SK-N-SH (cell line): ENCODE results near the gene GPN2. TPM values are rescaled to one million over a fixed set of nuclear protein-coding genes. Genes with fewer than 3 reads are reported as not detected.

Experiments used
- CTCF ChIA-PET: fragments of 300-600, 350-600 bp; formaldehyde crosslinking; extraction: SDS; loops from one replicate; lab custom pipeline; 2021; lab: Yijun Ruan, JAX
- POLR2A ChIA-PET: fragments of 350-600 bp; sonication (Branson Sonifier 250); formaldehyde crosslinking; extraction: SDS; loops from one replicate; lab custom pipeline; 2020; ENCODE audit warnings: antibody characterized with exemption, inconsistent platforms; lab: Yijun Ruan, JAX
- DNase-seq: peaks from one replicate; pipeline ENCODE4 v3.0.0; 2012
- H2AFZ ChIP-seq: fragments of 200-600 bp; sonication (generic); 2 replicates; pipeline ENCODE4 v1.8.1; 2016; ENCODE audit warnings: antibody characterized with exemption, mild to moderate bottlenecking, low read depth
- H3F3A ChIP-seq: fragments of 200-600 bp; sonication (generic); replicated peaks from 2 replicates; pipeline ENCODE3; 2016; ENCODE audit warnings: antibody characterized with exemption, mild to moderate bottlenecking; ENCODE audit not compliant: insufficient read depth
- H3K27ac ChIP-seq, 2 experiments: fragments of 200-500 bp in 1 of 2; fragments of 200-600 bp in 1 of 2; sonication (Bioruptor generic) in 1 of 2; sonication (generic), shearing (Covaris generic) in 1 of 2; 2 replicates each; pipeline versions ENCODE4 v1.5.1 to v1.6.1; 2014 to 2016; ENCODE audit warnings: low read depth in 2 of 2, inconsistent platforms in 1 of 2, low read length in 1 of 2, mild to moderate bottlenecking in 1 of 2, mixed read lengths in 1 of 2
- H3K27me3 ChIP-seq: fragments of 200-600 bp; sonication (generic), shearing (Covaris generic); 2 replicates; pipeline ENCODE4 v1.6.1; 2016; ENCODE audit warnings: mixed run types; ENCODE audit not compliant: insufficient read depth
- H3K36me3 ChIP-seq, 2 experiments: fragments of 200-500 bp in 1 of 2; fragments of 200-600 bp in 1 of 2; sonication (Bioruptor generic) in 1 of 2; sonication (generic) in 1 of 2; replicated peaks in 1 of 2; 2 replicates each; pipeline versions ENCODE3 to v1.5.1; 2014 to 2016; ENCODE audit warnings: low read length in 1 of 2, mild to moderate bottlenecking in 1 of 2; ENCODE audit not compliant: insufficient read depth in 2 of 2, control insufficient read depth in 1 of 2
- H3K4me1 ChIP-seq, 2 experiments: fragments of 200-500 bp in 1 of 2; fragments of 200-600 bp in 1 of 2; sonication (Bioruptor generic) in 1 of 2; sonication (generic), shearing (Covaris generic) in 1 of 2; 2 replicates each; pipeline versions ENCODE4 v1.5.1 to v1.6.1; 2014 to 2016; ENCODE audit warnings: low read depth in 1 of 2, low read length in 1 of 2, mixed run types in 1 of 2; ENCODE audit not compliant: insufficient read depth in 2 of 2, control insufficient read depth in 1 of 2
- H3K4me2 ChIP-seq: fragments of 200-600 bp; sonication (generic), shearing (Covaris generic); 2 replicates; pipeline ENCODE4 v1.6.1; 2017; ENCODE audit warnings: mixed run types
- H3K4me3 ChIP-seq, 2 experiments: fragments of 200-500 bp in 1 of 2; fragments of 200-600 bp in 1 of 2; sonication (Bioruptor generic) in 1 of 2; sonication (generic), shearing (Covaris generic) in 1 of 2; 2 replicates each; pipeline versions ENCODE4 v1.5.1 to v1.8.1; 2014 to 2016; ENCODE audit warnings: low read depth in 2 of 2, inconsistent platforms in 1 of 2, low read length in 1 of 2, mild to moderate bottlenecking in 1 of 2, mixed read lengths in 1 of 2, moderate library complexity in 1 of 2
- H3K79me2 ChIP-seq: fragments of 200-600 bp; sonication (generic); 2 replicates; pipeline ENCODE4 v1.8.1; 2017; ENCODE audit warnings: mild to moderate bottlenecking; ENCODE audit not compliant: insufficient read depth
- H3K9ac ChIP-seq: fragments of 200-600 bp; sonication (generic); 2 replicates; pipeline ENCODE4 v1.6.1; 2017; ENCODE audit warnings: mixed run types
- H3K9me2 ChIP-seq: fragments of 200-600 bp; sonication (generic); 2 replicates; pipeline ENCODE4 v1.6.1; 2017; ENCODE audit warnings: mixed run types
- H3K9me3 ChIP-seq: fragments of 200-600 bp; sonication (generic); 2 replicates; pipeline ENCODE4 v1.6.1; 2017; ENCODE audit warnings: mixed run types, mild to moderate bottlenecking, moderate library complexity
- H4K20me1 ChIP-seq: fragments of 200-600 bp; sonication (generic); 2 replicates; pipeline ENCODE4 v1.6.1; 2017; ENCODE audit warnings: mild to moderate bottlenecking, mixed run types; ENCODE audit not compliant: insufficient read depth
- CTCF ChIP-seq: fragments of 200-600 bp; sonication (generic); IDR thresholded peaks from 2 replicates; pipeline ENCODE4 v1.6.1; 2017; ENCODE audit warnings: antibody characterized with exemption, mild to moderate bottlenecking, moderate library complexity
- EP300 ChIP-seq, 2 experiments: IDR thresholded peaks; 2 replicates each; pipeline versions ENCODE4 v1.4.0 to v1.6.1; 2012; ENCODE audit warnings: borderline replicate concordance in 1 of 2, low read depth in 1 of 2, low read length in 1 of 2
- EZH2phosphoT487 ChIP-seq: fragments of 200-600 bp; sonication (generic); IDR thresholded peaks from 2 replicates; pipeline ENCODE4 v1.6.1; 2017; ENCODE audit warnings: low read depth, mixed run types, mild to moderate bottlenecking, antibody characterized with exemption, moderate library complexity, borderline replicate concordance
- FOSL2 ChIP-seq: IDR thresholded peaks from 2 replicates; pipeline ENCODE4 v1.4.0; 2012; ENCODE audit warnings: low read depth, mild to moderate bottlenecking, moderate library complexity, borderline replicate concordance
- FOXJ3 ChIP-seq: sonication (generic); formaldehyde crosslinking; IDR thresholded peaks from 2 replicates; pipeline ENCODE4 v1.5.1; 2020; ENCODE audit warnings: mild to moderate bottlenecking, missing genetic modification reagents
- GABPA ChIP-seq: IDR thresholded peaks from 2 replicates; pipeline ENCODE4 v1.4.0; 2012; ENCODE audit warnings: low read depth, mild to moderate bottlenecking
- GATA2 ChIP-seq: sonication (generic); formaldehyde crosslinking; IDR thresholded peaks from 2 replicates; pipeline ENCODE4 v1.5.0; 2020; ENCODE audit warnings: mild to moderate bottlenecking, missing genetic modification reagents
- JUND ChIP-seq: IDR thresholded peaks from 2 replicates; pipeline ENCODE4 v1.4.0; 2012
- MXI1 ChIP-seq: IDR thresholded peaks from 2 replicates; pipeline ENCODE4 v1.6.1; 2012; ENCODE audit warnings: mild to moderate bottlenecking, low read depth, low read length, improper control_type of control experiment
- NFIC ChIP-seq: IDR thresholded peaks from 2 replicates; pipeline ENCODE4 v1.4.0; 2012; ENCODE audit warnings: borderline replicate concordance
- POLR2AphosphoS5 ChIP-seq: IDR thresholded peaks from 2 replicates; pipeline ENCODE4 v1.6.1; 2012; ENCODE audit warnings: low read depth, low read length
- RAD21 ChIP-seq: IDR thresholded peaks from 2 replicates; pipeline ENCODE4 v1.6.1; 2012; ENCODE audit warnings: mild to moderate bottlenecking, low read length
- RCOR1 ChIP-seq: fragments of 150-350 bp; IDR thresholded peaks from 2 replicates; pipeline ENCODE4 v1.6.1; 2017; ENCODE audit warnings: antibody characterized with exemption, low read length
- RFX5 ChIP-seq: IDR thresholded peaks from 2 replicates; pipeline ENCODE4 v1.6.1; 2012; ENCODE audit warnings: mild to moderate bottlenecking, improper control_type of control experiment, low read length
- RXRA ChIP-seq: IDR thresholded peaks from 2 replicates; pipeline ENCODE4 v1.4.0; 2012; ENCODE audit warnings: low read depth, mild to moderate bottlenecking, borderline replicate concordance
- SIN3A ChIP-seq: IDR thresholded peaks from 2 replicates; pipeline ENCODE4 v1.6.1; 2012; ENCODE audit warnings: low read depth, mild to moderate bottlenecking, low read length, moderate library complexity, borderline replicate concordance
- SMC3 ChIP-seq: IDR thresholded peaks from 2 replicates; pipeline ENCODE4 v1.6.1; 2012; ENCODE audit warnings: low read depth, low read length, improper control_type of control experiment
- TAF1 ChIP-seq: IDR thresholded peaks from 2 replicates; pipeline ENCODE4 v1.6.1; 2012; ENCODE audit warnings: low read depth, mild to moderate bottlenecking, low read length, moderate library complexity, borderline replicate concordance
- TEAD4 ChIP-seq: IDR thresholded peaks from 2 replicates; pipeline ENCODE4 v1.4.0; 2012; ENCODE audit warnings: mild to moderate bottlenecking, borderline replicate concordance; ENCODE audit not compliant: insufficient read depth
- YY1 ChIP-seq: IDR thresholded peaks from 2 replicates; pipeline ENCODE4 v1.4.0; 2012; ENCODE audit warnings: low read depth, mild to moderate bottlenecking
- ZBTB33 ChIP-seq: IDR thresholded peaks from 2 replicates; pipeline ENCODE4 v1.4.0; 2012; ENCODE audit warnings: low read depth, borderline replicate concordance
- WGBS: methylation state at CpG from one replicate; pipeline ENCODE4 v1.1.6; 2017; ENCODE audit warnings: low lambda C conversion rate; 5-methylcytosine and 5-hydroxymethylcytosine counted together
- polyA plus RNA-seq, 3 experiments: library from polyadenylated mRNA; depleted of rRNA; stranded (reverse); fragments of >200 nt; gene quantifications; 2 replicates each; pipeline ENCODE4 v1.2.3, GENCODE V29; 2012
- TF ChIP-seq, protein P1 (sequence below): IDR thresholded peaks from 2 replicates; pipeline ENCODE4; 2012

Gene GPN2
- polyA plus RNA-seq, 1 of the 3 experiments (the other 2 are of a cell fraction) = 24.0 TPM

DNA sequence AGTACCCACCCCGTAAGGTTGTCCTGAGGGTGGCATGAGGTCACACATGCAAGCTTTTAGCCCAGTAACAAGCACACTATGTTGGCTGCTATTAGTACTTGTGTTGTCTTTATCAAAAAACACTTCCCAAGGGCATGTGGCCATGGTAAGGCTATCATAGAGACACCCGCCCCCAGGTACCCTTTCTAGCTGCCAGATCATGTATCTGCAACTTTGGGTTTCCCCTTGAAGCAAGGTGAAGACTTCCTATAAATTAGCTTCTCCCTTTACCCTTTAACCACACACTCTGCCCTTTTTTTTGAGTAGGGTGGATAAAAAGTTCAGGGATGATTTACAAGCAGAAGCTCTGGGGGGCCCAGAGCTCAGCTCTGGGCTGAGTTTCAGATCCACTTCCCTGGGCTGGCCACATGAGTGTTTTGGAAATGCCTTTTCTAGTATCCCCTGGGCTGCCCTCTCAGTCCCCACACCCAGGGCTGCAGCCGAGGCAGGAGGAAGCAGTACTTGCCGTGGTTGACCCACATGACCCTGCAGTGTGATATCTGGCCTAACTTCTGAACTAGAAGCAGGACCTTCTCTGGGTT lies 61.6 kb downstream of the GPN2 start:
- H3K9me3 ChIP-seq = no peaks in the 10 kb centered on the region
- H3K4me3 ChIP-seq = no peak overlapping the region
- H4K20me1 ChIP-seq = no peaks in the 10 kb centered on the region
- H3K27ac ChIP-seq = no peak overlapping the region
- no peaks in the 10 kb centered on the region for H3K27me3 ChIP-seq
- no peak overlapping the region for H3K9ac ChIP-seq
- 0 out of 2 replicates have a peak overlapping the region, but pooled peaks have one; percentile 2 for H3K4me2 ChIP-seq
- CTCF ChIA-PET = interaction anchor here (0.8 to 2.2 kb wide), 3 partner anchors 18 to 226 kb away, joined by 3 to 7 read pairs (median 5); no protein-coding TSS in a partner anchor
- peaks cover 6 to 21% of the 10 kb centered on the region in 2 experiments; a peak in 2 of 4 replicates for H3K4me1 ChIP-seq
- H3F3A ChIP-seq = peaks cover 3% of the 10 kb centered on the region
- H3K9me2 ChIP-seq = no peaks in the 10 kb centered on the region
- no peak for TF ChIP-seq RXRA
- TF ChIP-seq MXI1 = no peak
- TF ChIP-seq NFIC = no peak
- TF ChIP-seq EP300 (IDR thresholded peaks at IDR 0.05; ENCODE audit: borderline replicate concordance in 1 of 2, low read depth in 1 of 2, low read length in 1 of 2) = no peak
- TF ChIP-seq POLR2AphosphoS5 = no peak
- TF ChIP-seq GATA2 (CRISPR knock-in tag) = no peak
- no peak for TF ChIP-seq RCOR1
- no peak for TF ChIP-seq GABPA
- no peak for TF ChIP-seq SMC3
- no peak for TF ChIP-seq RFX5
- no peak for TF ChIP-seq FOXJ3 (CRISPR knock-in tag)
- TF ChIP-seq TAF1 = no peak
- TF ChIP-seq TEAD4 = no peak
- TF ChIP-seq SIN3A = no peak
- DNase-seq = no peak
- H3K79me2 ChIP-seq = peaks cover 42% of the 10 kb centered on the region
- 89% methylated on average over 4 of the region's 4 CpGs for WGBS
- no peak overlapping the region for H2AFZ ChIP-seq
- H3K36me3 ChIP-seq = peaks cover 9 to 12% of the 10 kb centered on the region in 2 experiments
- POLR2A ChIA-PET = interaction anchor here (0.8 kb wide), 1 partner anchor 36 kb away, joined by 4 read pairs; no protein-coding TSS in a partner anchor

- ChIA-PET CTCF (interaction anchor here (0.8 to 2.2 kb wide), 3 partner anchors 18 to 226 kb away, joined by 3 to 7 read pairs (median 5); no protein-coding TSS in a partner anchor), POLR2A (interaction anchor here (0.8 kb wide), 1 partner anchor 37 kb away, joined by 4 read pairs; no protein-coding TSS in a partner anchor)
- Histone ChIP-seq H4K20me1 (no peaks in the 10 kb centered on the region), H3K4me2 (peak overlapping the region; percentile 95), H3K36me3 (peaks cover 3% of the 10 kb centered on the region in 2 experiments), H3K9me2 (no peaks in the 10 kb centered on the region), H3K4me1 (peaks cover 6 to 21% of the 10 kb centered on the region in 2 experiments; a peak in 2 of 4 replicates), H3K79me2 (peaks cover 42% of the 10 kb centered on the region), H3K9ac (peak overlapping the region; percentile 68), H3K9me3 (no peaks in the 10 kb centered on the region), H3K27me3 (no peaks in the 10 kb centered on the region), H3K4me3 (peak overlapping the region; percentile 60 to 69), H3F3A (no peaks in the 10 kb centered on the region), H3K27ac (no peak overlapping the region), H2AFZ (no peak overlapping the region)
- DNase-seq = peak; percentile 45
- 62% methylated on average over 11 of the region's 11 CpGs for WGBS
- no peak for TF ChIP-seq RAD21
- no peak for TF ChIP-seq POLR2AphosphoS5
- TF ChIP-seq FOXJ3 (CRISPR knock-in tag) = no peak
- TF ChIP-seq CTCF = no peak
- no peak for TF ChIP-seq EZH2phosphoT487
- TF ChIP-seq FOSL2 = no peak
- TF ChIP-seq TEAD4 = no peak
- TF ChIP-seq, protein P1, sequence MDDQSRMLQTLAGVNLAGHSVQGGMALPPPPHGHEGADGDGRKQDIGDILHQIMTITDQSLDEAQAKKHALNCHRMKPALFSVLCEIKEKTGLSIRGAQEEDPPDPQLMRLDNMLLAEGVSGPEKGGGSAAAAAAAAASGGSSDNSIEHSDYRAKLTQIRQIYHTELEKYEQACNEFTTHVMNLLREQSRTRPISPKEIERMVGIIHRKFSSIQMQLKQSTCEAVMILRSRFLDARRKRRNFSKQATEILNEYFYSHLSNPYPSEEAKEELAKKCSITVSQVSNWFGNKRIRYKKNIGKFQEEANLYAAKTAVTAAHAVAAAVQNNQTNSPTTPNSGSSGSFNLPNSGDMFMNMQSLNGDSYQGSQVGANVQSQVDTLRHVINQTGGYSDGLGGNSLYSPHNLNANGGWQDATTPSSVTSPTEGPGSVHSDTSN = no peak
- no peak for TF ChIP-seq ZBTB33
- TF ChIP-seq JUND = no peak
- TF ChIP-seq GABPA = no peak
- TF ChIP-seq YY1 = no peak
These were observed 62.4 kb downstream of the GPN2 start for GRCh38 chr1:26827663-26828062.
